Measurements from ENCODE around the gene SLC32A1.

SLC32A1 gene

GRCh38 chr20:38776363-38776762 is 52.1 kb downstream of the SLC32A1 start:
- no peak for DNase-seq (ENCODE audit: low spot score)
- TF ChIP-seq, protein P1, sequence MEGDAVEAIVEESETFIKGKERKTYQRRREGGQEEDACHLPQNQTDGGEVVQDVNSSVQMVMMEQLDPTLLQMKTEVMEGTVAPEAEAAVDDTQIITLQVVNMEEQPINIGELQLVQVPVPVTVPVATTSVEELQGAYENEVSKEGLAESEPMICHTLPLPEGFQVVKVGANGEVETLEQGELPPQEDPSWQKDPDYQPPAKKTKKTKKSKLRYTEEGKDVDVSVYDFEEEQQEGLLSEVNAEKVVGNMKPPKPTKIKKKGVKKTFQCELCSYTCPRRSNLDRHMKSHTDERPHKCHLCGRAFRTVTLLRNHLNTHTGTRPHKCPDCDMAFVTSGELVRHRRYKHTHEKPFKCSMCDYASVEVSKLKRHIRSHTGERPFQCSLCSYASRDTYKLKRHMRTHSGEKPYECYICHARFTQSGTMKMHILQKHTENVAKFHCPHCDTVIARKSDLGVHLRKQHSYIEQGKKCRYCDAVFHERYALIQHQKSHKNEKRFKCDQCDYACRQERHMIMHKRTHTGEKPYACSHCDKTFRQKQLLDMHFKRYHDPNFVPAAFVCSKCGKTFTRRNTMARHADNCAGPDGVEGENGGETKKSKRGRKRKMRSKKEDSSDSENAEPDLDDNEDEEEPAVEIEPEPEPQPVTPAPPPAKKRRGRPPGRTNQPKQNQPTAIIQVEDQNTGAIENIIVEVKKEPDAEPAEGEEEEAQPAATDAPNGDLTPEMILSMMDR (IDR thresholded peaks at IDR 0.05; ENCODE audit: extremely low read depth, insufficient read depth, missing control alignments) = no peak
- in situ Hi-C loops (cut with MboI; ENCODE audit: low pct_unique_long_range_greater_than_20kb, low sequenced_read_pairs, unreplicated experiment) = no loop called here
